Progenitor cell of endocrine pancreas (in vitro differentiated cells): ENCODE data around the gene LMX1B. TPM values are rescaled to one million over a fixed set of nuclear protein-coding genes. Genes with fewer than 3 reads are reported as not detected.

ENCODE experiments used
- DNase-seq: peaks from one replicate; pipeline ENCODE4 v3.0.0; 2021; ENCODE audit warnings: low spot score; ENCODE audit not compliant: unreplicated experiment
- H3K27ac Mint-ChIP-seq: 2 replicates; pipeline ENCODE4 v1.8.0; 2021; ENCODE audit warnings: mild to moderate bottlenecking, moderate library complexity, mixed read lengths
- H3K27me3 Mint-ChIP-seq: 2 replicates; pipeline ENCODE4 v1.8.0; 2021; ENCODE audit warnings: mixed read lengths
- H3K36me3 Mint-ChIP-seq: 2 replicates; pipeline ENCODE4 v1.8.0; 2022; ENCODE audit warnings: mixed read lengths; ENCODE audit not compliant: insufficient read depth
- H3K4me1 Mint-ChIP-seq: 2 replicates; pipeline ENCODE4 v1.8.0; 2021; ENCODE audit warnings: low read depth, mixed read lengths
- H3K4me3 Mint-ChIP-seq: 2 replicates; pipeline ENCODE4 v1.8.0; 2021; ENCODE audit warnings: low read depth, mild to moderate bottlenecking, moderate library complexity, mixed read lengths
- H3K9me3 Mint-ChIP-seq: 2 replicates; pipeline ENCODE4 v1.8.0; 2021; ENCODE audit warnings: low read depth, mixed read lengths
- CTCF ChIP-seq: fragments of 200-600 bp; sonication (generic); IDR thresholded peaks from one replicate; pipeline ENCODE4 v1.5.0; 2021; ENCODE audit warnings: antibody characterized with exemption, mild to moderate bottlenecking; ENCODE audit not compliant: unreplicated experiment
- total RNA-seq: library from RNA; stranded (reverse); gene quantifications from 2 replicates; pipeline ENCODE4 v1.2.1, GENCODE V29; 2021

The LMX1B gene
- total RNA-seq, 1 donor from 2014 or later = 9.1 TPM

- no peak for DNase-seq
- Mint-ChIP-seq H3K27ac (no peak overlapping the region), H3K9me3 (no peaks in the 10 kb centered on the region), H3K36me3 (no peaks in the 10 kb centered on the region), H3K4me3 (no peak overlapping the region), H3K4me1 (peaks cover 40% of the 10 kb centered on the region), H3K27me3 (peaks cover 15% of the 10 kb centered on the region)
- no peak for TF ChIP-seq CTCF
Measured at GRCh38 chr9:126586236-126586635, 27.5 kb upstream of the LMX1B start.

GRCh38 chr9:126587187-126588185 lies 26.2 kb upstream of the LMX1B start:
- no peak for TF ChIP-seq CTCF
- DNase-seq = no peak
- H3K27me3 Mint-ChIP-seq = peaks cover 13% of the 10 kb centered on the region
- H3K36me3 Mint-ChIP-seq = no peaks in the 10 kb centered on the region
- H3K4me3 Mint-ChIP-seq = no peak overlapping the region
- H3K27ac Mint-ChIP-seq = peak overlapping the region; percentile 86
- H3K4me1 Mint-ChIP-seq = peaks cover 40% of the 10 kb centered on the region
- H3K9me3 Mint-ChIP-seq = no peaks in the 10 kb centered on the region

GRCh38 chr9:126588491-126589168 lies 25.1 kb upstream of the LMX1B start:
- Mint-ChIP-seq H3K4me1 (peaks cover 29% of the 10 kb centered on the region), H3K27ac (no peak overlapping the region), H3K36me3 (no peaks in the 10 kb centered on the region), H3K27me3 (peaks cover 6% of the 10 kb centered on the region), H3K9me3 (no peaks in the 10 kb centered on the region), H3K4me3 (no peak overlapping the region)
- no peak for TF ChIP-seq CTCF
- DNase-seq = no peak

GRCh38 chr9:126589349-126589748 lies 24.4 kb upstream of the LMX1B start:
- Mint-ChIP-seq H3K36me3 (no peaks in the 10 kb centered on the region), H3K4me3 (no peak overlapping the region), H3K27me3 (peaks cover 8% of the 10 kb centered on the region), H3K4me1 (peaks cover 29% of the 10 kb centered on the region), H3K27ac (no peak overlapping the region), H3K9me3 (no peaks in the 10 kb centered on the region)
- TF ChIP-seq CTCF = no peak
- DNase-seq = no peak

- no peaks in the 10 kb centered on the region for H3K36me3 Mint-ChIP-seq
- no peak for TF ChIP-seq CTCF
- no peak overlapping the region for H3K27ac Mint-ChIP-seq
- no peaks in the 10 kb centered on the region for H3K9me3 Mint-ChIP-seq
- DNase-seq = no peak
- peaks cover 5% of the 10 kb centered on the region for H3K27me3 Mint-ChIP-seq
- peaks cover 26% of the 10 kb centered on the region for H3K4me1 Mint-ChIP-seq
- H3K4me3 Mint-ChIP-seq = no peak overlapping the region
Measured at GRCh38 chr9:126591083-126591482, 22.6 kb upstream of the LMX1B start.
